SK-N-MC (cell line): ENCODE results near the gene COL16A1.

Experiments used
- EZH2 ChIP-seq: fragments of 200-600 bp; sonication (generic); IDR thresholded peaks from one replicate; pipeline ENCODE4 v1.6.1; 2017; ENCODE audit warnings: antibody characterized with exemption
- POLR2AphosphoS5 ChIP-seq: IDR thresholded peaks from 2 replicates; pipeline ENCODE4 v1.6.1; 2012; ENCODE audit warnings: mild to moderate bottlenecking, low read depth, low read length, borderline replicate concordance

GRCh38 chr1:31750858-31751510, 47.2 kb upstream of the COL16A1 start:
- TF ChIP-seq EZH2 (no peak), POLR2AphosphoS5 (no peak)
